ENCODE measurements around the gene ARMC6.

GRCh38 chr19:19042732-19043280 is 9.4 kb downstream of the ARMC6 start:
- TF ChIP-seq REST (IDR thresholded peaks at IDR 0.05; ENCODE audit: low read depth) (no peak), EP300 (IDR thresholded peaks at IDR 0.05; ENCODE audit: borderline replicate concordance) (no peak), TAF1 (IDR thresholded peaks at IDR 0.05; ENCODE audit: low read depth) (no peak), CEBPB (IDR thresholded peaks at IDR 0.05) (no peak), YY1 (IDR thresholded peaks at IDR 0.05; ENCODE audit: low read depth) (no peak), EGR1 (IDR thresholded peaks at IDR 0.05) (no peak), NFIC (IDR thresholded peaks at IDR 0.05) (no peak), RAD21 (IDR thresholded peaks at IDR 0.05; ENCODE audit: low read depth) (no peak), USF1 (IDR thresholded peaks at IDR 0.05) (no peak)
